GM18517 (cell line): ENCODE measurements around the gene SGMS1.
"Not testable (repeated sequence)": the region's sequence is repeated elsewhere in the genome, so short reads cannot be mapped to it uniquely, and the experiment has no call there.

Experiments used
- ATAC-seq: cut with Tn5 transposase; IDR thresholded peaks from one replicate; pipeline ENCODE4 v1.9.1; 2021; ENCODE audit warnings: mild to moderate bottlenecking, moderate library complexity; ENCODE audit not compliant: unreplicated experiment

The SGMS1 gene

DNA sequence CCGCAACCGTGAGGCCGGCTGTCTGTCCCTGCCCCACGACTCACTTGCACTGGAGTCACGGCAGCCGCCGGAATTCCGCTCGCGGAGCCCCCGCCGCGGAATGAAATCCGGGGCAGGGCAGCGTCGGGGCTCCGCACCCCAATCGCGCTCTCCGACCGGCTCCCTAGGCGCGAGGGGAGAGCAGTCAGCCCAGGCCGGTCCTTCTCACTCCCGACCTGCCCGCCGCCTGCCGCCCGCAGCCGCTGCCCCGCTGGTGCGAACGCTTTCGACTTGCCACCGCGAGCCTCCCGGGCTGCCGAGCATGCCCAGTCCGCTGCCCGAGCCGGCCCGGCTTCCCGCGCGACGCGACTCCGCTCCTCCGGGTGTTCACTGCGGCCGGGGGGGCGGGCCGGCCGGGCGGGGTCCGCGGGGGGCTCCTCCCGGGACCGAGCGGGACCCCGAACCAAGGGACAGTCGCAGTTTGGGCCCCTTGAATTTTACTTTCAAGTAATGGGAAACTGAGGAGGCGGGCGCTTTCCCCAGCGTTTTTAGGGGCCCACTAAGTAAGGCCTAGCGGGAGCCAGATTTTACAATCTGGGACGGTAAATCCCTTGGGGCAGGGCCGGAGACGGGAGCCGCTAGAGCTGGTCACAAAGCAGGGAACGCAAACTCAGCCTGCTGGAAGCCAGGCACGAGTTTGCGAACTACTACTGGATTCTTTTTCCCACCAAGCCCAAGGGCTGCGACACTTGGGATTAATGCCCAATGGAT lies at the start of gene SGMS1:
SGMS1 (minus strand) TSS at position 294 of the 750 bp plus-strand sequence. CDS start 279,842 bp downstream, outside the sequence.
- ATAC-seq, result peak; percentile 23

DNA sequence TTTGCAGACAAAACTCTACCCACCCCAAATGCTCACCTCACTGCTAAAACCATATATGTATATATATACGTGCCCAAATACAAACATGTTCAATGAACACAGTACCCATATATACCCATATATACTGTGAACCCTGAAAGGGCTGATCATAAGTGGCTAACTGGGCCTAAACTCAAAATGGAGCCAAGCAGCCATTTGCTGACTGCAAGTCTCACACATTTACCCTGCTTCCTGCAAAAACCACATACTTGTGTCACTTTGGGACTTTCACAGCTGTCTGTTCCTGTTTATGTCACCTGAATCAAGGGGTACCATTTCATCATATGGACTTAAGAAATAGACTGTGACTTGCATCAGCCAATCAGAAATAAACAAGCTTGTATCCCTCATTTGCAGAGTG lies 48.4 kb upstream of the SGMS1 start:
- ATAC-seq, result not testable (repeated sequence)

DNA sequence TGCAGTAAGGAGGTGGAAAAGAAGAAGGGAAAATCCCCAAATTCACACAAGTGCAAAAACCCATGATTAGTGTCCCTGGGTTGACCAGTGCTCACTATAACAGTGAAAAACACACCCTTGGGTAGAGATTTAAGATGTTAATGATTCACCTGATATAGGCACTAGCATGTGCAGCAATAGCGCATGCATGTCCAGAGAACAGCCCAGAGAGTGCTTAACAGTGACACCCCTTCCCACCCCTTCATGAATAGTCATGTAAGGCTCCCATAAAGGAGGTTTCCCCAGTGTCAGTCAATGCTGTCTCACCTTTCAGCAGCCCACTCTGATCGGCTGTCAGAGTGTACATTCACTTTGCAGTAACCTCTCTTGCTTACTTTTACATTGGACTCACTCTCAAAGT lies 47.9 kb upstream of the SGMS1 start:
- ATAC-seq, result not testable (repeated sequence)

DNA sequence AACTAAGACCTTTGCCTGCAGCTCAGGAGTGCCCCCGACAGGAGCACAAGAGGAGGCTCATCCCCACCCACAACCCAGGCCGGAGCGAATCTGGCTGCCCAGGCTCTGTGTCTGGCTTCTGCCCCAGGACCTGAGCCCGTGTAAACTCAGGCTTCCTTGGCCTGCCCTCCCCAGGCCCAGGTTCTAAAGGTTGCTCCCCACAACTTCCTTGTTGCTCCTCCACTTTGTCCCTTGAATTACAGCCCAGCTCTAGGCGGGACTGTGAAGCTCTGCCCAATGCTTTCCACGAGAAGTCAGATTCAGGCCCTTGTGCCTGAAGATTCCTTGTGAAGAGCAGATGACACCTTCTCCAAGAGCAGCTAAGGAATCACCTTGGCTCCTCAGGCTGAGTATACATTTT lies 46.2 kb upstream of the SGMS1 start:
- not testable (repeated sequence) for ATAC-seq

DNA sequence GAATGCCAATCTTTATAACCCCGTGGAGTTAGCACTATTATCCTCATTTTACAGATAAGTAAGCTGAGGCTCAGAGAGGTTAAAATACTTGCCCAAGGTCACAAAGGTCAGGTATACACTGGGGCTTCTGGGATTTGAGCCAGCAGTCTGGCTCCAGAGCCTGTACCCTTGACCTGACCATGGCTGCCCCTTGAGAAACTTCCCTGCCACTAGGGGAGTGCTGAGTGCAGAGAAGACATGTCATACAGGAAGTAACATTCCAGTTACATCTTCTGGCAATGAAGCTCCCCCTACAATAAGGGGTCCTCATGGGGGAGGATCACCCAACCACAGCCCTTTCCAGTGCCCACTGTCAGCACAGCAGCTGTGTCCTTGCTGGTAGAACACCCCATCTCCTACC lies 43.6 kb upstream of the SGMS1 start:
- not testable (repeated sequence) for ATAC-seq

DNA sequence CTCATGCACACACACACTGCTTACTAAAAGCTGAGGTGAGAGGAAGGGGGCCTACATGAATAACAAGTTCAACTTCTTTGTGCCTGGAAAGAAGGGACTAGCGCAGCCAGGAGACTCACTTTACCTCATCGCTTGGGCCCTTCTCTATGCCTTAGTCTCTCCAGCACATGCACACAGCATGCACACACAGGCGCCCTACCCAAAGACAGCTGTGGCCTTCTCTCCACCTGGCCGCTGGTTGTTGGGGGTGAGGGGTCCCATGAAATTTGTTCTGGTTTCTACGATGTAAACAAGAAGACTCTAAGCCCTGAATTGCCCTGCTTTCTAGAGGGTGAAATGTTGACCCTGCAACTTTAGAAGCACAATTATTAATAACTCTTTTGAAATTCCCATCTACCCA lies 38.7 kb upstream of the SGMS1 start:
- ATAC-seq, result not testable (repeated sequence)

DNA sequence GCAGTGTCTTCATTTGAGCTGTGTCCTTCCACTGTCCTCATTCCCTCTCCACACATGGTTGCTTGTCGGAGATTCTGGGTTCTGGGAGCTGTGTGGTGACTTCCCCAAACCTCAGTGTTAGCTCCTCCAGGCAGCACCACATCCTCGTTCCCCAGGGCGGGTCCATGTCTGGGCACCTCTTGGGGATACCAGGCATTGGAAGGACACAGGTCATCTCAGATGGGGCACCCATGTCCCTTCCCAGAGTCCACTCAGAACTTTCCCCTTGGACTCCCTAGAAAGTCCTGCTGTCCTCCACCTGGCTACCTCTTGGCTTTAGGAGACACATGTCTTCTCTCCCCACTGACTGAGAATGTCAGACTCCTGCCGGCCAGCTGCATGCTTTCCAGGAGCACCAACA lies 37.8 kb upstream of the SGMS1 start:
- not testable (repeated sequence) for ATAC-seq

DNA sequence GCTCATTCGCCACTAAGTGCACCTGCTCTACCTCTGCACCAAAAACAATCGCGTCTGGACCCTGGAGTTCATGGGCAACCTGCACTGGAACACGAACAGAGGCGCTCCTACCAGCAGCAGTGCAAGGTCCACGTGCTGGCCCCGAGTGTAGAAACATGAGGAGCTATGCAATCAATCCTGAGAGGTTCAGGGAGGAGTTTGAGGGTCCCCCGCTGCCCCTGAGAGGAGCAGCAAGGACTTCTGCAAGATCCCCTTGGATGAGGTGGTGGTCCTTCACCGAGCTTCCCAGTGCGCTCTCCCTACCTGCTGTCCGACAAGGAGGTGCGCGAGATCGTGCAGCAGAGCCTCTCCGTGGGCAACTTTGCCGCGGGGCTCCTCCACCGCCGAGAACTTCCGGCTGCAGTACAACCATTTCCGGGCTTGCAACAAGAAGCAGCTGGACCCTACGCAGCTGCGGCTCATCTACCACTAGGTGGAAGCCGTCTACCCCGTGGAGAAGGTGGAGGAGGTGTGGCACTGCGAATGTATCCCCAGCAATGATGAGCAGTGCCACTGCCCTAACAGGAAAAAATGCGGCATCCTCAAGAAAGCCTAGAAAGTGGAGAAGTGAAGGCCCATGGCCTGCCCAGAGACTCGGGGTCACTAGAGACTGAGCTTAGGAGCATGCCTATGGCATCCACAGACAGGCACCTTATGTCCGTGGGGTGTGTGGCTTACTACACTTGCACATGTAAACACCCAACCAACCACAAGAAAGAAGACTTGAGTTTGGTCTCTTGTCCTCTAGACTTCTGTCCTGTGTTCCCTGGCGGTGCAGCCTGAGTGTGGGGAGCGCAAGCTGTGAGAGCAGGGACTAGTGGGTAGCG lies 36.3 kb upstream of the SGMS1 start:
- ATAC-seq, result peak; percentile 96

DNA sequence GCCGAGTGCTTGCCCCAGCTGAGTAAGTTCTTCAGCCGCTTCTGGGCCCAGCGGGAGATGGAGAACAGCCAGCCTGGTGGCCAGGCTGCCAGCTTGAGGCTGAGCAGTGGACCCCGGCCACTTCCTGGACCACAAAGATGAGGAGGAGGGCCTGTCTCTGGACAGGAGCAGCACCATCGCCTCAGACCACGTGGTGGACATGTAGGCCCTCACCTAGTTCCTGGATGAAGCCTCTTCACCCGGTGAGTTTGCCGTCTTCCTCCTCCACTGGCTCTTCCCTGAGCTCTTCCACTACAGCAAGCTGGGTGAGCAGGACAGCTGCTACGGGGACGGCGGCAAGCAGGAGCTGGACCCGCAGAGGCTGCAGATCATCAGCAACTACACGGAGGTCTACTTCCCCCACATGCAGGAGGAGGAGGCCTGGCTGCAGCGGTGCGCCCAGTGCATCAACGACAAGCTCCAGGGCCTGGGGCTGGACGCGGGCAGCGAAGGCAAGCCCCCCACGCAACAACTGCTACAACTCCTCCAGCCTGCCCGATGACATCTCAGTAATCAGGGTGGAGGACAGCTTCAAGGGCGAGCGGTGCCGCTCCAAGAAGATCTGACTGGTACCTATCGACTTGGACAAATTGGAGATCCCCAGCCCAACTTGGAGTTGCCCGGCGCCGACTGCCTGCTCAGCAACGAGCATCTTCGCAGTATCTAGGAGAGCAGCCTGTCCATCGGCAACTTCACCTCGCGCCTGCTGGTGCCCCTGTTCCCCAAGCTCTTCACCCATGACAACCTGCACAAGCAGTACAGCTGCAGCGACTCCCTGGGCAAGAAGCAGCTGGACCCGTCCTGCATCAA lies 35.5 kb upstream of the SGMS1 start:
- not testable (repeated sequence) for ATAC-seq

DNA sequence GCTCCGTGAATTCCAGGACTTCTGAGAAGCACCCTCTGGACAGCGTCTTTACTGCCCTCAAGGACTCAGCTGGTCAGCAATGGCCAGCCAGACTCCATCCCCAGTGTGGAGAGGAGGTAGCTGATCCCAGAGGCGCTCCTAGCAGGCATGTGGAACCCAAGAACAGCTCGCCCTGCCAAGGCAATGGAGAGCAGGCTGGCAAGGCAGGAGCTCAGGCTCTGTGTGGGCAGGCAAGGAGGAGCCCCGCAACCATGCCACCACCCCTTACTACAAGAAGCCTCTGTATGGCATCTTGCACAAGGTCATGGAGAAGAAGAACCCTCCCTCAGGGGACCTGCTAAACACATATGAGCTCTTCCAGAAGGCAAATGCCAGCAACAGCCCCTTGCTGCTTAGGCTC lies 34.4 kb upstream of the SGMS1 start:
- ATAC-seq, result no peak

DNA sequence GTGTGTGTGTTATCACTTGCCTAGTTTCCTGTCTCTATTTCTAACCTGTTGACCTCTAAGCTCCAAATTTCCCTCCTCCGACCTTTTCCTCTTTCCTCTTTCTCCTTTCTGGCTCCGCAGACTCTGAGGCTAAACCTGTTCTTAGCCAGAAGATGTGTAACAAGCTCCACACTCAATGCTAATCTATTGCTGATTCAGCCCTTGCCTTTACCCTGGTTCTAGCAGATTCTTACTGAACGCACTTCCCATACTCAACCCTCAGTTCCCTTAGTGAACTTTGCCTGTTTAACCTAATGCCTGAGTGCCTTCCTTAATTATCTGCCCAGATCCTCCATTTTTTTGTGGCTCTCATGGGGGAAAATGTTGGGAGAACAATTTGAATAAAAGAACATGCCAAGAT lies 30.0 kb upstream of the SGMS1 start:
- ATAC-seq, result no peak

DNA sequence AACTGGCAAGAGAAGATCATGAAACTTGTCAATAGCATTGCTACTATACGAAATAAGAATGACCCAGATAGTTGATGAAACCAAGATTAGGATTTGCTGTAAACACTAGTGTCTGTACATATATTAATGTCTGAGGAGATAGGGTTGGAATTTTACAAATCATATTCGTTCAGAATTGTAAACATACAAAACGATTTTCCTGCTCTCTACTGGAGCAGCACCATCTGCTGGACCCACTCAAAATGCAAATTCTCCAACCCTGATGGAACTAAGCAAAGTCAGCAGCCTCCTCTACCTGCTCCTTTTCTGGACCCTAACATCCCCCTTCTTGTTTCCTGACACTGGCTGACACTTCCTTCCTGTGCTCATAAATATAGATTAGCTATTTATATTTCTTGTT lies 29.4 kb upstream of the SGMS1 start:
- ATAC-seq, result no peak

DNA sequence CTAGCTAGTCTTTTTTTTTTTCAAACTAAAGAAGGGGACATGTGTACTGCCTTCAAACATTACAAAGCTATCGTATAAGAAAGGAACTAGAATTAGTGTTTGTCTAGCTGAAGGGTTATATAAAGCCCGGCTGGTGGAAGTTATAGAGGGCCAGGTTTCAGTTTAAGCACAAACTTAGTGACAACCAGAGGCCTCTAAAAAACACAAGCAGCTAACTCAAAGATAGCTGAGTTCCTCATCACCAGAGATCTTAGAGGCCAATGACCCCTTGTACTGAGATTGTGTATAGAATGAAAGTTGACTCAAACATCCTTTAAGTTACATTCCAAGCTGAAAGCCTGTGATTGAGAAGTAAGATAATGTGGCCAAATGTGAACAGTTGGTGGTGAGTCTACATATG lies 28.1 kb upstream of the SGMS1 start:
- ATAC-seq, result no peak

DNA sequence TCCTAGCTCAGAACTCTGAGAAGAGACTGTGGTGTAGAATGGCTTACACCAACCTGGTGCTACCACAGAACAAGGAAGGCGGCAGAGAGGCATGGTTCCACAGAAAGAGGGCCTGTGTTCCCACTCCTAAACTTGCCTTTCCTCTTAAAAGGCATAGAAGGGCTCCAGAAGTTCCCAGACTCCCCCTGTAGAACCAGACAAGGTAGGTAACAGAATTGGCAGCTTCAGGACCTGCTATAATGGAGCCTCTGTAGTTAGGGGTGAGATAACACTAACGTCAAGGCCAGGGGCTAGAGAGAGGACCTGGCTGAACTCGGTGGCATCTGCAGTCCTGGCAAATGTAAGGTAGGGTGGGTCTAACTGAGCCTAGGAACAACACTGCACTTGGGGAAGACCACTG lies 26.7 kb upstream of the SGMS1 start:
- no peak for ATAC-seq

DNA sequence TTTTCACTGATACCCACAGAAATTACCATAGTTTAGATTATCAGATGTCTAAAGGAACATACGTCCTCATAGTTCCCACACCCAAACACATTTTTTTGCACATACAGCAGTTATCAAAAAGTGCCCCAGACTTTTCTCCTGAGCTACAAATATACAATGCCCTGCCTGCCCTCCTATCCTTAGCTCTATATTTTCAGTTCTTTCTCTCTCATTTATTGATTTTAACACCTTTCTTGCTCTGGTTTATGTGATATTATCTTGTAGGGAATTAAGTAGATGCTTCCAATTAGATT lies 25.1 kb upstream of the SGMS1 start:
- ATAC-seq, result no peak

DNA sequence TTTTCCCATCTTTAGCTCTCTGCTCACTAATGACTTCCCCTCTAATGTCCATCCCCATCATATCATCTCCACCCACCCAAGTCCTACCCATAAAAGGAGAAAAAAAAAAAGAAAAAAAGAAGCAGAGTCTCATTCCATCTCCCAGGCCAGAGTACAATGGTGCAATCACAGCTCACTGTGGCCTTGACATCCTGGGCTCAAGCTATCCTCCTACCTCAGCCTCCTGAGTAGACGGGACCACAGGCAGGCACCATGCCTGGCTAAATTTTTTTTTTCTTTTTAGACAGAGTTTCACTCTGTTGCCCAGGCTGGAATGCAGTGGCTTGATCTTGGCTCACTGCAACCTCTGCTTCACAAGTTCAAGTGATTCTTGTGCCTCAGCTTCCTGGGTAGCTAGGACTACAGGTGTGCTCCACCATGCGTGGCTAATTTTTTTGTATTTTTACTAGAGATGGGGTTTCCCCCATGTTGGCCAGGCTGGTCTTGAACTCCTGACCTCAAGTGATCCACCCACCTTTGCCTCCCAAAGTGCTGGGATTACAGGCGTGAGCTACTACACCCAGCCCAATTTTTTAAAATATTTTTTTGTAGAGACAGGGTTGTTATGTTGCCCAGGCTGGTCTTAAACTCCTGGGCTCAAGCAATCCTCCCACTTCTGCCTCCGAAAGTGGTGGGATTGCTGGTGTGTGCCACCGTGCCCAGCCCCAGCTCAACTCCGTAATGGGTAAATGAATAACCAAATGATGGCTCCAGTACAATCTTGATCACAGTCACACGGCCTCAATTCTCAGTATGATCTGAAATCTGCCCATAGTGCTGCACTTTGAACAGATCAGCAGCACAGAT lies 24.6 kb upstream of the SGMS1 start:
- ATAC-seq, result peak; percentile 90

DNA sequence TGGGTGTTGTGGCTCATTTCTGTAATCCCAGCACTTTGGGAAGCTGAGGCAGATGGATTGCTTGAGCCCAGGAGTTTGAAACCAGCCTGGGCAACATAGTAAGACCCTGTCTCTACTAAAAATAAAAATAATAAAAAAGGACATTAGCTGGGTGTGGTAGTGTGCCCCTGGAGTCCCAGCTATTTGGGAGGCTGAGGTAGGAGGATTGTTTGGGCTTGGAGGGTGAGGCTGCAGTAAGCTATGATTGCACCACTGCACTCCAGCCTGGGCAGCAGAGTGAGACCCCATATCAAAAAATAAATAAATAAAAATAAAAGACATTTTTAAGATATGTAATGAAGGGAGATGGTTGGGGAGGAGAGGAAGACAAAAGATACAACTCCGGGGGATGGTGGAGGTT lies 23.6 kb upstream of the SGMS1 start:
- not testable (repeated sequence) for ATAC-seq

DNA sequence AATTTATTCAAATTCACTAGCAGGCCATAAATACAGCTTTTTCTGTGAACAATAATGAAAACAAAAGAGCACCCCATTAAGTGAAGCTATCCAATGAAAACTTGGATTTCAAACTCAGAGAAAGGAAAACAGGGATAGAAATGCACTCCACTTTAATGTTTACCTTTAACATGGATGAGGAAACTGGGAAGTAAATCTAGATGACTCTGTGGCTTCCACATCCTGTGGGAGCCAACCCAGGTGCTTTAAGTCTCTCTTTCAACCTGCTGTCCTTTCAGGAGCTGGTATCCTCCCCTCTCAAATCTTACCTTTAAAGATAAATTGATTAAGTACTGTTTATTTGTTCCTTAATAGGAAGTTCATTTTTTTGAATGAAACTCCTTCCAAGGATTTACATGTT lies 21.5 kb upstream of the SGMS1 start:
- no peak for ATAC-seq

DNA sequence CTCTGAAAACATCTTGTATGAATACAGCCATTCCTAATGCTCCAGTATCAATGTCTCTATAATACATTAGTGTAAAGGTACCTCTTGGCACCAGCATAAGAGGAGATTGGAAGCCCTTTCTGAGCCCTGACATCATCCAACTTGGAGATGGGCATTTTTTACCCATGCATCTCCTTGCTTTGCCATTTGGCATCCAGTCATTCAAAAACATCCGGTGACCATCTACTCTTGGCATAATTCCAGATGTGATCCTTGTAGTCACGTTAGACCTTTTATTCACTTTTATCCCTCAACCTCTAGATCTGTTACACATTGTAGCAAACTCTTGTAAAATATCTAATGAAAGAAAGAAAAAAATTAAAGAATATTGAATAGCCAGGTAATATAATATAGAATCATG lies 17.9 kb upstream of the SGMS1 start:
- ATAC-seq, result no peak

DNA sequence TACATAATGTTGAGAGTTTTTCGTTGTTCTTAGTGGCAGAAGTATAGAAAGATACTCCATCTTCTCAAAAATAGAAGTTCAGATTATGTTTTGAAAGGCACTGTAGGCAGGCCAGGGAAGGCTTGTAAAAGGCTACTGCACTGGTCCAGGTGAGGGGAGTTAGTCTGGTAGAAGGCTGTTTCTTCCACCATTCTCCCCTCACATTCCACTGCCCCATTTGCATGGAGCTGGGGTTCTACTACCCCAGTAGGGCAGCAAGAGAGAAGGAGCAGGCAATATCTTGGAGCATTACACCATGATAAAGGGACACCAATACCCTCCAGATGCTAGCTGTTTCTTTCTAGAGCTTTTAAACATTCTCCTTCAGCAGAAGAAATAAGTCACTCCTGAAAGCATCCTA lies 16.5 kb upstream of the SGMS1 start:
- ATAC-seq, result no peak
